T-helper 1 cell treated with Interleukin-12 subunit alpha and Interleukin-12 subunit beta and Interleukin-4 antibody, amounts not matched to agents 30 ng/mL and 1 ng/mL, for 36 hours (primary cell): Measurements from ENCODE around the gene LIN54. TPM values are rescaled to one million over a fixed set of nuclear protein-coding genes. Genes with fewer than 3 reads are reported as not detected.
"Not testable (repeated sequence)": the region's sequence is repeated elsewhere in the genome, so short reads cannot be mapped to it uniquely, and the experiment has no call there.

Source experiments
- intact Hi-C: fragments of 100-400 bp; cut with micrococcal nuclease; formaldehyde crosslinking; loops from one replicate; pipeline ENCODE4 v1.15.1; 2024
- total RNA-seq: library from RNA; stranded (reverse); gene quantifications from 2 replicates; pipeline ENCODE4 v1.2.3, GENCODE V29; 2022

Gene LIN54
- total RNA-seq, 1 donor from 2014 or later, result 30.1 TPM

- intact Hi-C loops, result no loop called here
Observed at GRCh38 chr4:82951196-82951595, 59.4 kb downstream of the LIN54 start.

DNA sequence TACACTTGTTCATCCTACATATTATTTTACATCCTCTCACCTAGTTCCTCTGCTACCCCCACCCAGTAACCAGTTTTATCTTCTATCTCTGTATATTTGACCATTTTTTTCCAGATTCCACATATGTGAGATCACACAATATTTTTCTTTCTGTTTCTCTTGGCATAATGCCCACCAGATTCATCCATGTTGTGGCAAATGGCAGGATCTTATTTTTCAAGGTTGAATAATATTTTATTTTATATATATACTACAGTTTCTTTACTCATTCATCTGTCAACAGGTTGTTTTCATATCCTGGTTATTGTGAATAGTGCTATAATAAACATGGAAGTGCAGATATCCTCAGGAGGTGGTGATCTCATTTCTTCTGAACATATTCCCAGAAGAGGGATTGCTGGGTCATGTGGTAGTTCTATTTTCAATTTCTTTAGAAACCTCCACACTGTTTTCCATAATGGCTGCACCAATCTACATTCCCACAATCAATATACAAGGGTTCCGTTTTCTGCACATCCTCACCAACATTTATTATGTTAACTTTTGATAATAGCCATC is 61.9 kb downstream of the LIN54 start:
- intact Hi-C loops, result no loop called here

- intact Hi-C loops, result no loop called here
Observed at GRCh38 chr4:82947498-82947897, 63.1 kb downstream of the LIN54 start.

- intact Hi-C loops, result no loop called here
Observed at GRCh38 chr4:82939414-82939813, 71.2 kb downstream of the LIN54 start.

GRCh38 chr4:82934441-82934840 is 76.2 kb downstream of the LIN54 start:
- intact Hi-C loops, result no loop called here

- intact Hi-C loops, result no loop called here
Observed at GRCh38 chr4:82930848-82931755, 79.5 kb downstream of the LIN54 start.

DNA sequence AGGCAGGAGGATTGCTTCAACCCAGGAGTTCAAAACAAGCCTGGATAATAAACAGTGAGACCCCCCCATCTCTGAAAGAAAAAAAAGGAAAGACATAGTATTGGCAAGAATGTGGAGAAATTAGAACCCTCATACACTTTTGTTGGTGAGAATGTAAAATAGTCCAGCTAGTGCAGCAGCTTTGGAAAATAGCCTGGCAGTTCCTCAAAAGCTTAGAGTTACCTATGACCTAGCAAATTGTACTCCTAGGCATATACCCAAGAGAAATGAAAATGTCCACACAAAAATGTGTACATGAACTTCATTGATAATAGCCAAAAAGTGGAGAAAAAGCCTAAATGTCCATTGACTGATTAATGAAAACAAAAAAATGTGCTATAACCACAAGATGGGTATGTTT is 88.8 kb downstream of the LIN54 start:
- intact Hi-C loops, result no loop called here

DNA sequence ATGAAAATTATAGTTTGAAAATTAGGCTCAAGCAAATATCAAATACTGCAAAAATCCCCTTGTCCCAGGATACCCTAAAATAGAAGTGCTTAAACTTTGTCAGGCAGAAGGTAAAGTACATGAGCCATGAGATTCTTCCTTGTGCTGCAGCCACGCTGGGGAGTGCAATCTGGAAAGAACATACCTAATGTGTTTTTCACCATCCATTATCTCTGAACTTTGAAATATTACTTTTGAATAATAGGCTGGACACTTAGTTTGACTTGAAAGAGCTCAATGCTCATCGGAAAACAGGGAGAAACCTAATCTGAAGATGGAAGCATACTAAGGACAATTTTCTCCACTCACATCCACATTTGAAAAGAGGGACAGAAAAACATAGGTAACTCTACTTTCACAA is 91.2 kb downstream of the LIN54 start:
- intact Hi-C loops, result loop anchor here (5.0 kb wide), 1 partner anchor 38 kb away; no protein-coding TSS in a partner anchor

GRCh38 chr4:82918091-82918490 is 92.5 kb downstream of the LIN54 start:
- intact Hi-C loops, result loop anchor here (5.0 kb wide), 1 partner anchor 39 kb away; no protein-coding TSS in a partner anchor

DNA sequence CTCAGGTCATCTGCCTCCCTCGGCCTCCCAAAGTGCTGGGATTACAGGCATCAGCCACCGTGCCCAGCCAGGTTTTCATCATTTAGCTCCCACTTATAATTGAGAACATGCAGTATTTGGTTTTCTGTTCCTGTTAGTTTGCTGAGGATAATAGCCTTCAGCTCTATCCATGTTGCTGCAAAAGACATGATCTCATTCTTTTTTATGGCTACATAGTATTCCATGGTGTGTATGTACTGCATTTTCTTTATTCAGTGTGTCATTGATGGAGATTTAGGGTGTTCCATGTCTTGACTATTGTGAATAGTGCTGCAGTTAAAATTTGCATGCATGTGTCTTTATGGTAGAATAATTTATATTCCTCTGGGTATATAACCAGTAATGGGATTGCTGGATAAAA is 96.7 kb downstream of the LIN54 start:
- intact Hi-C loops, result not testable (repeated sequence)

DNA sequence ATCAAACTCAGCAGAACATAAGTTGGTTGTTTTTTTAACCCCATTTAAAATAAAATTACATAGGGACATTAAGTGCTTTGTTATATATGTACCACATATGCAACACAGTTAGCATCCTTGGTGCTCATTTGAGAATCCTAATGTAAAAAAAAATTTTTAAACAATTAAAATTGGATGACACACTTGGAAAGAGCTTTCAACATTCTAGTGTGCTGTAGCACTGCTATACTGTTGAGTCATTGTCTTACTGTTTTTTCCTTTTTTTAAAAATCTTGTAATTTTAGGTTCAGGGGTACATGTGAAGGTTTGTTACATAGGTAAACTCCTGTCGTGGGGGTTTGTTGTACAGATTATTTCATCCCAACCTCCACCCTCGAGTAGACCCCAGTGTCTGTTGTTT is 97.3 kb downstream of the LIN54 start:
- intact Hi-C loops, result no loop called here

DNA sequence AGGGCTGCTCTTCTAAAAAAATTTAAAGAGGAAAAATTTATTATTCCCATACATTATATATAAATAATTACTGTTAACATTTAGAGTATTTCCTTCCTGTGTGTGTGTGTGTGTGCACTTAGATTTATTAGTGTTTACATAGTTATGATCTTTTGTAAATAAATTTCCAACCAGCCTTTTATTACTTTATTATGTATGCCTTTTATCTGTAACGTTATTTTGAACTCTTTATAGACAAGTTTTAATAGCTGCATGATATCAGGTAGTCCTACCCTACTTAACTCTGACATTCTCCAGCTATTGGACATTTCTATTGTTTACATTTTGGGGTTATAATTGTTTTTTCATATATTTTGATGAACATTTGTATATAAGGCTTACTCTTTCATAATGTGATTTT is 101.3 kb downstream of the LIN54 start:
- intact Hi-C loops, result loop anchor here (10.0 kb wide), 1 partner anchor 1415 kb away; no protein-coding TSS in a partner anchor

- intact Hi-C loops, result loop anchor here (10.0 kb wide), 1 partner anchor 1412 kb away; no protein-coding TSS in a partner anchor
Observed at GRCh38 chr4:82906469-82906868, 104.2 kb downstream of the LIN54 start.

GRCh38 chr4:82905205-82905604 is 105.4 kb downstream of the LIN54 start:
- intact Hi-C loops, result loop anchor here (1.0 to 10.0 kb wide), 6 partner anchors 14 to 1410 kb away; partner anchors contain the start of gene SEC31A

DNA sequence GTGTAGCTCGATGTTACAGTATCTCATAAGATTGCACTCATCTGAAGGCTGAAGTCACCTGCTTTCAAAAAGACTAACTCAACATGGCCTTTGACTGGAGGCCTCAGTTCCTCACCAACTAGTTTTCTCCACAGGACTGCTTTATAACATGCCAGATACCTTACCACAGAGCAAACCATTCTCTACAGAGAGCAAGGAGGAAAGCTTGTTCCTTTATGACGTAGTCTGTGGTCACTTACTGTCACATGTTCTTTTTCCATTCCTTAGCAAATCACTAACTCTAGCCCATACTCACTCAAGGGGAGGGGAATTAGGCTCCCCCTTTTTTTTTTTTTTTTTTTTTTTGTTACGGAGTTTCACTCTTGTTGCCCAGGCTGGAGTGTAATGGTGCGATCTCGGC is 106.9 kb downstream of the LIN54 start:
- intact Hi-C loops, result loop anchor here (2.0 to 10.0 kb wide), 2 partner anchors 13 to 1409 kb away; partner anchors contain the start of gene SEC31A

DNA sequence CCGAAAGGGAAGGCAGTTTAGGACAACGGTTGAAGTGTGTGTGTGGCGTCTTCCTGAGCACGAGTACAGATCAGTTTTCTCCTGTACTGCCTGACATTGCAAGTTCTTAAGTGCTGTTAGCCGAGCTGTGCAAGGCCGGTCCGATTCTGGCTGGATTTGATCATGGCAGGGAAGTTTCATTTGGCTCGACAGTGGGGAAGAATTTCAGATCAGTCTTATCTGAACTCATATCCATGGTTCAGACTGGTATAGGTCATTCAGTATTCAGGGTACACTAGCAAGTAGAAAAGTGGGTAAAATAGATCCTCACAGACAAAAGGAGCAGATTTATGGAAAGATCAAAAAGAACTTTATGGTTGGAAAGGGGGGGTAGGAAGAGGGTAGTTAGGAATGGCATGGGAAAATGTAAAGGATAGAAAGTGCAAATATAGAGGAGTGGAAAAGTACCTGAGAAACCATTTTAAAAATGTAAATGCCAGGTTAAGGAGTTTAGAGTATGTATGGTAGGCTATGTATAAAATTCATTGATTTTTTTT is 109.4 kb downstream of the LIN54 start:
- intact Hi-C loops, result loop anchor here (1.0 to 10.0 kb wide), 6 partner anchors 88 to 1682 kb away; partner anchors contain the start of genes ABRAXAS1 and CDS1

- intact Hi-C loops, result loop anchor here (1.0 to 10.0 kb wide), 16 partner anchors 9 to 1682 kb away; partner anchors contain the start of genes ABRAXAS1, CDS1, COPS4 and COQ2
Observed at GRCh38 chr4:82900411-82901182, 110.0 kb downstream of the LIN54 start, which contains the start of gene THAP9. Gene THAP9 (plus strand): TSS chr4:82900735. CDS start chr4:82900803, 68 bp downstream.

GRCh38 chr4:82900066-82900410 is 110.6 kb downstream of the LIN54 start:
- intact Hi-C loops, result loop anchor here (1.0 to 10.0 kb wide), 14 partner anchors 9 to 1683 kb away; partner anchors contain the start of genes ABRAXAS1, CDS1, COPS4 and COQ2

DNA sequence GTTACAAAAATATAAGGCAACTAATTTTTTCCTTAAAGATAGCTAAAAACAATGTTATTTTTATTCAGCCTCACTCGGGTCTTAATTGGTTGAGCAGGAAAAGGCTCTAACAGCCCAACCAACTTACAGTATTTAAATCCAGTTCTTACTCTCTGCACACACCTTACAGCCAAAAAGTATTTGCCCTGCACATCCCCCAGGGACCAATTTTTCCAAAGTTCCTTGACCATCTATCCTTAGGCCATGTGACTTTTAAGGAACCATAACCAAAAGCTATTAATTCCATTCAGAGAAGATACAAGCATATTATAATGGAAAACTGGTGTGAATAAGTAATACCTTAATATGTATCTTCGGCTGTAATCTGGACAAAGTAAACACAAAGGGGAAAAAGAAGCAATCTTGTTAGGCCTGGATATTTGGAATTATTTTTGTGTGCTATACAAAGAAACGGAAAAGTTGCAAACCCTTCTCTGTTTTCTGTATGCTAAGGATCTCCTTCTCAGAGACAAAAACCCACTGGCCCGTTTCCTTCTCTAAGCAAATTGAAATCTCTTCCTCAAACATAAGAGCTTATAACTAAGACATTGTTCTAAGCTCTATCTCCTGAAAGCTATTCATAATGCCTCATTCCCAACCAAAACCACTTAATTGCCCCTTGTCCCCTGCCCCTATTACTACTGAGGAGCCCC is 111.1 kb downstream of the LIN54 start:
- intact Hi-C loops, result loop anchor here (1.0 to 10.0 kb wide), 14 partner anchors 8 to 1683 kb away; partner anchors contain the start of genes ABRAXAS1, CDS1, COPS4 and COQ2
